Adrenal gland (tissue), 5 donors: ENCODE measurements around the gene AMPD2.

ENCODE experiments used
- CTCF ChIP-seq, 6 experiments: fragments of 450-650 bp in 4 of 6; fragments of 200-600 bp in 2 of 6; sonication (generic) in 1 of 6; IDR thresholded peaks; 1 replicate in 5 of 6; 2 replicates in 1 of 6; pipeline versions ENCODE4 v1.5.1 to v1.8.0; 2016 to 2021; ENCODE audit warnings: antibody characterized with exemption in 6 of 6, mild to moderate bottlenecking in 2 of 6, moderate library complexity in 1 of 6
- POLR2A ChIP-seq, 2 donors: fragments of 450-650 bp; IDR thresholded peaks; one replicate each; pipeline ENCODE4 v1.6.1; 2017; ENCODE audit warnings: antibody characterized with exemption in 2 of 2, mild to moderate bottlenecking in 2 of 2, moderate library complexity in 1 of 2
- donor health status: DM: no; HTN: no; CAD: no.

GRCh38 chr1:109659145-109659544, 39.5 kb downstream of the AMPD2 start:
- no peak for TF ChIP-seq POLR2A (IDR thresholded peaks at IDR 0.05)
- TF ChIP-seq CTCF (IDR thresholded peaks at IDR 0.05) = no peak
